K562 (cell line): ENCODE results near the gene AMN1. TPM values are rescaled to one million over a fixed set of nuclear protein-coding genes. Genes with fewer than 3 reads are reported as not detected.

ENCODE experiments used
- ATAC-seq: fragments of 200-7000 bp; cut with Tn5 transposase; 3 replicates; pipeline ENCODE4 v1.9.1; 2020; ENCODE audit warnings: moderate library complexity
- BruUV-seq: library from RNA; stranded (reverse); fragments of 400-500 nt; replicated peaks from 2 replicates; lab custom pipeline; 2021; lab: Mats Ljungman, UMichigan
- CTCF ChIA-PET: fragments of 300-600 bp; formaldehyde crosslinking; extraction: SDS; loops from one replicate; lab custom pipeline; 2021; ENCODE audit warnings: low intra/inter-chr PET ratio; lab: Yijun Ruan, JAX
- POLR2A ChIA-PET: fragments of 300-600, 350-650 bp; sonication (Branson Sonifier 250); formaldehyde crosslinking; extraction: SDS; loops from one replicate; lab custom pipeline; 2021; ENCODE audit warnings: antibody characterized with exemption, inconsistent platforms; lab: Yijun Ruan, JAX
- DNase-seq, 4 experiments: peaks; one replicate each; pipeline versions ENCODE4 v3.0.0 to v3.0.0-alpha.2; 2011 to 2018; ENCODE audit warnings: low spot score in 3 of 4, mixed read lengths in 3 of 4; ENCODE audit errors: extremely low read depth in 1 of 4
- FAIRE-seq: peaks from 2 replicates; lab custom pipeline; 2011; peaks lifted over from hg19 to GRCh38; lab: Jason Lieb, UNC
- H2AFZ ChIP-seq: 2 replicates; pipeline ENCODE4 v1.6.0; 2011; ENCODE audit warnings: low read depth, low read length, control low read depth, inconsistent platforms
- H3K27ac ChIP-seq: fragments of 200-600 bp; 3 replicates; pipeline ENCODE4 v1.8.0; 2011; ENCODE audit warnings: low read depth, mild to moderate bottlenecking, control low read depth, inconsistent platforms, low read length, moderate library complexity, mixed read lengths; ENCODE audit errors: extremely low read depth
- H3K27me3 ChIP-seq, 2 experiments: fragments of 300-600 bp in 1 of 2; 2 replicates in 1 of 2; 3 replicates in 1 of 2; pipeline versions ENCODE4 v1.6.0 to v1.8.0; 2011; ENCODE audit warnings: inconsistent platforms in 2 of 2, low read length in 2 of 2, mild to moderate bottlenecking in 1 of 2, mixed read lengths in 1 of 2, moderate library complexity in 1 of 2; ENCODE audit not compliant: control insufficient read depth in 2 of 2, insufficient read depth in 2 of 2
- H3K36me3 ChIP-seq: fragments of 300-600 bp; 3 replicates; pipeline ENCODE4 v1.8.0; 2011; ENCODE audit warnings: mild to moderate bottlenecking, low read length, inconsistent platforms; ENCODE audit not compliant: control insufficient read depth, insufficient read depth
- H3K4me1 ChIP-seq, 2 experiments: fragments of 200-600 bp in 1 of 2; replicated peaks in 1 of 2; 2 replicates in 1 of 2; 3 replicates in 1 of 2; pipeline versions ENCODE4 v1.5.1 to v1.8.0; 2011; ENCODE audit warnings: inconsistent platforms in 2 of 2, low read length in 2 of 2, mild to moderate bottlenecking in 1 of 2, mixed read lengths in 1 of 2, moderate library complexity in 1 of 2; ENCODE audit not compliant: control insufficient read depth in 2 of 2, insufficient read depth in 2 of 2
- H3K4me2 ChIP-seq: 2 replicates; pipeline ENCODE4 v1.6.1; 2011; ENCODE audit warnings: low read length, control low read depth, inconsistent platforms, mixed read lengths; ENCODE audit not compliant: insufficient read depth
- H3K4me3 ChIP-seq: fragments of 200-600 bp; sonication (generic), shearing (Covaris generic); 2 replicates; pipeline ENCODE4 v1.5.1; 2016; ENCODE audit warnings: control low read depth, inconsistent platforms
- H3K79me2 ChIP-seq: fragments of 200-600 bp; 3 replicates; pipeline ENCODE4 v1.8.0; 2011; ENCODE audit warnings: low read length, inconsistent platforms; ENCODE audit not compliant: control insufficient read depth, insufficient read depth
- H3K9ac ChIP-seq, 2 experiments: 2 replicates each; pipeline versions ENCODE4 v1.6.0 to v1.6.1; 2011; ENCODE audit warnings: low read depth in 2 of 2, low read length in 2 of 2, control low read depth in 1 of 2, inconsistent platforms in 1 of 2, mild to moderate bottlenecking in 1 of 2, mixed read lengths in 1 of 2; ENCODE audit not compliant: insufficient read depth in 1 of 2
- H3K9me1 ChIP-seq: one replicate; pipeline ENCODE4 v1.6.0; 2011; ENCODE audit warnings: inconsistent platforms, mild to moderate bottlenecking, low read length, moderate library complexity; ENCODE audit not compliant: control insufficient read depth, insufficient read depth
- H3K9me3 ChIP-seq: replicated peaks from 2 replicates; pipeline ENCODE4 v1.5.1; 2011; ENCODE audit warnings: low read depth, low read length, inconsistent platforms; ENCODE audit not compliant: control insufficient read depth, insufficient read depth
- H4K20me1 ChIP-seq: replicated peaks from 2 replicates; pipeline ENCODE4 v1.6.1; 2011; ENCODE audit warnings: low read length, inconsistent platforms, mixed read lengths; ENCODE audit not compliant: control insufficient read depth, insufficient read depth
- E2F6 ChIP-seq, 2 experiments: IDR thresholded peaks; 2 replicates each; pipeline ENCODE4 v1.6.1; 2011; ENCODE audit warnings: borderline replicate concordance in 1 of 2, control low read depth in 1 of 2, low read depth in 1 of 2, low read length in 1 of 2, mild to moderate bottlenecking in 1 of 2, mixed read lengths in 1 of 2, moderate library complexity in 1 of 2; ENCODE audit not compliant: insufficient read depth in 1 of 2, insufficient read length in 1 of 2, poor library complexity in 1 of 2, severe bottlenecking in 1 of 2; ENCODE audit errors: extremely low read depth in 1 of 2
- MEF2A ChIP-seq: IDR thresholded peaks from 2 replicates; pipeline ENCODE4 v1.6.1; 2011; ENCODE audit warnings: low read depth, mild to moderate bottlenecking, low read length, moderate library complexity; ENCODE audit not compliant: control insufficient read depth
- MIER1 ChIP-seq: fragments of 450-650 bp; IDR thresholded peaks from 2 replicates; pipeline ENCODE4 v1.6.1; 2016; ENCODE audit warnings: antibody characterized with exemption, mild to moderate bottlenecking, low read depth
- PBX2 ChIP-seq, 2 experiments: IDR thresholded peaks in 1 of 2; conservative IDR thresholded peaks in 1 of 2; 2 replicates each; pipeline ENCODE4 v1.6.1; 2016; ENCODE audit warnings: low read depth in 2 of 2, mild to moderate bottlenecking in 1 of 2, missing compliant biosample characterization in 1 of 2, missing genetic modification characterization in 1 of 2, moderate library complexity in 1 of 2
- RBM15 ChIP-seq: fragments of 200-400 bp; formaldehyde crosslinking; IDR thresholded peaks from 2 replicates; pipeline ENCODE4 v1.6.1; 2018; ENCODE audit warnings: mild to moderate bottlenecking, low read length, moderate library complexity; ENCODE audit not compliant: insufficient read depth
- SAP30 ChIP-seq: fragments of 200-600 bp; sonication (generic); IDR thresholded peaks from 2 replicates; pipeline ENCODE4 v1.6.1; 2012; ENCODE audit warnings: borderline replicate concordance, low read depth, mild to moderate bottlenecking, moderate library complexity, low read length, control low read depth, inconsistent platforms; ENCODE audit not compliant: insufficient read depth, poor library complexity, severe bottlenecking
- TAF7 ChIP-seq: fragments of 450-650 bp; IDR thresholded peaks from 2 replicates; pipeline ENCODE4 v1.6.1; 2016; ENCODE audit warnings: missing genetic modification characterization, missing compliant biosample characterization
- TCF3 ChIP-seq: sonication (generic); formaldehyde crosslinking; IDR thresholded peaks from 2 replicates; pipeline ENCODE4 v1.4.0; 2020; ENCODE audit warnings: mild to moderate bottlenecking, missing genetic modification reagents
- U2AF1 ChIP-seq: fragments of 200-400 bp; formaldehyde crosslinking; optimal IDR thresholded peaks from 2 replicates; pipeline ENCODE3; 2017; ENCODE audit warnings: mild to moderate bottlenecking, low read depth, low read length, moderate library complexity
- ZNF444 ChIP-seq: fragments of 250-450 bp; sonication (Bioruptor Pico); IDR thresholded peaks from 2 replicates; pipeline ENCODE4 v1.4.0; 2020; ENCODE audit warnings: mild to moderate bottlenecking, moderate library complexity
- ZNF592 ChIP-seq: fragments of 450-650 bp; IDR thresholded peaks from 2 replicates; pipeline ENCODE4 v1.6.1; 2017; ENCODE audit warnings: antibody characterized with exemption, mild to moderate bottlenecking
- WGBS: fragments of 100-300 bp; shearing (Covaris generic); methylation state at CpG from one replicate; pipeline ENCODE4 v1.1.6; 2016; ENCODE audit warnings: low coverage, mixed read lengths; ENCODE audit not compliant: insufficient coverage; ENCODE audit errors: missing lambda C conversion rate; 5-methylcytosine and 5-hydroxymethylcytosine counted together
- in situ Hi-C: fragments of 300-500 bp; cut with MboI; formaldehyde crosslinking; loops from 4 replicates; pipeline ENCODE4 v1.15.0; 2018; ENCODE audit warnings: inconsistent platforms, mixed read lengths
- intact Hi-C: fragments of 100-400 bp; cut with micrococcal nuclease; formaldehyde crosslinking; loops from 2 replicates; pipeline ENCODE4 v1.14.2; 2022
- polyA plus RNA-seq, 8 experiments: library from polyadenylated mRNA; depleted of rRNA in 4 of 8; stranded (reverse) in 5 of 8; unstranded in 3 of 8; fragments of >200 nt; fragmentation: Nextera tagmentation in 2 of 8; fragmentation: Illumina TruSeq in 1 of 8; extraction: Ambion mirVana in 2 of 8; extraction: Trizol in 1 of 8; gene quantifications; 2 replicates each; pipeline versions ENCODE4 v1.2.1 to v1.2.3, GENCODE V29; 2011 to 2014; ENCODE audit warnings: inconsistent platforms in 1 of 8, missing spikeins in 1 of 8
- total RNA-seq, 7 experiments: library from RNA; depleted of rRNA in 6 of 7; stranded (reverse); fragments of >200 nt in 6 of 7; fragmentation: Illumina TruSeq in 2 of 7; extraction: Trizol in 2 of 7; gene quantifications; 2 replicates each; pipeline versions ENCODE4 v1.2.1 to v1.2.3, GENCODE V29; 2011 to 2021; ENCODE audit warnings: low replicate concordance in 1 of 7

The AMN1 gene
- total and polyA plus RNA-seq, 9 of the 15 experiments (the other 6 are each of a cell fraction or from before 2014, with no cell fraction given) = 5.2 to 27.6 (median 13.0) TPM

- no peak for TF ChIP-seq E2F6 (IDR thresholded peaks at IDR 0.05; ENCODE audit: borderline replicate concordance in 1 of 2, extremely low read depth in 1 of 2, insufficient read depth in 1 of 2, insufficient read length in 1 of 2, low read depth in 1 of 2, low read length in 1 of 2, poor library complexity in 1 of 2, severe bottlenecking in 1 of 2)
- TF ChIP-seq ZNF592 = no peak
- TF ChIP-seq MEF2A = no peak
Measured at GRCh38 chr12:31772186-31772585, 43.4 kb upstream of the AMN1 start (continued).

GRCh38 chr12:31768046-31768445, 39.2 kb upstream of the AMN1 start:
- ATAC-seq (no peak), DNase-seq (no peak), FAIRE-seq (no peak)
- Histone ChIP-seq H3K4me3 (no peak overlapping the region), H3K27ac (no peak overlapping the region), H3K79me2 (no peaks in the 10 kb centered on the region), H3K4me2 (no peak overlapping the region), H2AFZ (no peak overlapping the region), H3K9me3 (no peaks in the 10 kb centered on the region; the same call in 1 of the 2 replicates), H3K27me3 (no peaks in the 10 kb centered on the region), H3K4me1 (no peaks in the 10 kb centered on the region), H3K9ac (no peak overlapping the region), H3K36me3 (no peaks in the 10 kb centered on the region), H4K20me1 (no peaks in the 10 kb centered on the region), H3K9me1 (no peaks in the 10 kb centered on the region)
- in situ Hi-C loops (no loop called here), intact Hi-C loops (no loop called here)
- ChIA-PET POLR2A (interaction anchor here (1.0 kb wide), 1 partner anchor 15 kb away, joined by 3 read pairs; no protein-coding TSS in a partner anchor), CTCF (no interaction called here)
- BruUV-seq = no TSS peak
- 28% methylated on average over 2 of the region's 2 CpGs for WGBS
- TF ChIP-seq RBM15 = no peak
- TF ChIP-seq U2AF1 = no peak
- TF ChIP-seq TCF3 (CRISPR knock-in tag) = no peak
- no peak for TF ChIP-seq SAP30
- no peak for TF ChIP-seq TAF7 (tag)
- TF ChIP-seq MIER1 = no peak
- no peak for TF ChIP-seq PBX2 (CRISPR knock-in tag; IDR thresholded peaks at IDR 0.05; ENCODE audit: low read depth)
- TF ChIP-seq PBX2 (tag; conservative IDR thresholded peaks at IDR 0.05; ENCODE audit: low read depth) = no peak
- TF ChIP-seq ZNF444 (CRISPR knock-in tag) = no peak
